Measurements from ENCODE around the gene AMER3. TPM values are rescaled to one million over a fixed set of nuclear protein-coding genes. Genes with fewer than 3 reads are reported as not detected.

Gene AMER3
- total RNA-seq, 1 donor from 2014 or later, result not detected

Other genes with a start within 250 kb of the AMER3 start
- gene POTEI, start 246.2 kb upstream of the AMER3 start, total RNA-seq, result 0.34 and 0.51 TPM in 2 replicates
- not detected in 2 replicates for gene CFC1B, start 234.3 kb upstream of the AMER3 start, total RNA-seq
- gene CFC1, start 156.0 kb upstream of the AMER3 start, total RNA-seq, result not detected in 2 replicates
- gene POTEJ, start 144.1 kb upstream of the AMER3 start, total RNA-seq, result 0.34 and 0.47 TPM in 2 replicates
- not detected in 2 replicates for gene GPR148, start 26.5 kb upstream of the AMER3 start, total RNA-seq
- 0.33 and 0.68 TPM in 2 replicates for gene ARHGEF4, start 81.4 kb downstream of the AMER3 start, total RNA-seq

Data from dermis blood vessel endothelial cell (primary cell).